ENCODE data around the gene GPR32.
"Not testable (repeated sequence)": the region's sequence is repeated elsewhere in the genome, so short reads cannot be mapped to it uniquely, and the experiment has no call there.

Gene GPR32

DNA sequence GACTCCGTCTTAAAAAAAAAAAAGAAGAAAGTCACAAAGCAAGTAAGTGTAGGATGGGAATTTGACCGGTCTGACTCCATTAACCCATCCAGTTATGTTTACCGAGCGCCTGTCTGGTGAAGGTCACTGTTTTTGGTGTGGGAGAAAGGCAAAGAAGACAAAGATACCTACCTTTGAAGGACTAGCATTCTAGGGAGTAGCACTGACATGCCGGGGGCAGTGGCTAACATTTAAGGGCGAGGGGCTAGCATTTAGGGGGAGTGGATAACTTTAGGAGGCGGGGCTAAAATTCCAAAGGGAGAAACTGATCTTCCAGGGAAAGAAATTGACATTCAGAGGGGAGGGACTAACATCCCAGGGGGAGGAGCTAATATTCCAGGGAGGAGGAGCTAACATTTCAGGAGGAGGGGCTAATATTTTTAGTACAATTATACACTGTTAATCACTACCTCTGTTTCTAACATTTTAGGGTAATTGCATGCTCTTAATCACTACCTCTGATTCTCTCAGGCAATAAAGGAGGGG lies 8.7 kb downstream of the GPR32 start:
- no peak overlapping the region for H3K4me3 ChIP-seq (ENCODE audit: low read depth, low read length)
- TF ChIP-seq, protein P1, sequence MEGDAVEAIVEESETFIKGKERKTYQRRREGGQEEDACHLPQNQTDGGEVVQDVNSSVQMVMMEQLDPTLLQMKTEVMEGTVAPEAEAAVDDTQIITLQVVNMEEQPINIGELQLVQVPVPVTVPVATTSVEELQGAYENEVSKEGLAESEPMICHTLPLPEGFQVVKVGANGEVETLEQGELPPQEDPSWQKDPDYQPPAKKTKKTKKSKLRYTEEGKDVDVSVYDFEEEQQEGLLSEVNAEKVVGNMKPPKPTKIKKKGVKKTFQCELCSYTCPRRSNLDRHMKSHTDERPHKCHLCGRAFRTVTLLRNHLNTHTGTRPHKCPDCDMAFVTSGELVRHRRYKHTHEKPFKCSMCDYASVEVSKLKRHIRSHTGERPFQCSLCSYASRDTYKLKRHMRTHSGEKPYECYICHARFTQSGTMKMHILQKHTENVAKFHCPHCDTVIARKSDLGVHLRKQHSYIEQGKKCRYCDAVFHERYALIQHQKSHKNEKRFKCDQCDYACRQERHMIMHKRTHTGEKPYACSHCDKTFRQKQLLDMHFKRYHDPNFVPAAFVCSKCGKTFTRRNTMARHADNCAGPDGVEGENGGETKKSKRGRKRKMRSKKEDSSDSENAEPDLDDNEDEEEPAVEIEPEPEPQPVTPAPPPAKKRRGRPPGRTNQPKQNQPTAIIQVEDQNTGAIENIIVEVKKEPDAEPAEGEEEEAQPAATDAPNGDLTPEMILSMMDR (IDR thresholded peaks at IDR 0.05; ENCODE audit: low read depth, low read length) = no peak
- TF ChIP-seq MYC (IDR thresholded peaks at IDR 0.05; ENCODE audit: low read depth, low read length) (no peak), POLR2A (IDR thresholded peaks at IDR 0.05; ENCODE audit: extremely low read depth, insufficient read length) (no peak)
- TF ChIP-seq, protein P2, sequence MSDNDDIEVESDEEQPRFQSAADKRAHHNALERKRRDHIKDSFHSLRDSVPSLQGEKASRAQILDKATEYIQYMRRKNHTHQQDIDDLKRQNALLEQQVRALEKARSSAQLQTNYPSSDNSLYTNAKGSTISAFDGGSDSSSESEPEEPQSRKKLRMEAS (IDR thresholded peaks at IDR 0.05; ENCODE audit: low read depth, low read length) = no peak
- DNase-seq (ENCODE audit: low read depth) = no peak

DNA sequence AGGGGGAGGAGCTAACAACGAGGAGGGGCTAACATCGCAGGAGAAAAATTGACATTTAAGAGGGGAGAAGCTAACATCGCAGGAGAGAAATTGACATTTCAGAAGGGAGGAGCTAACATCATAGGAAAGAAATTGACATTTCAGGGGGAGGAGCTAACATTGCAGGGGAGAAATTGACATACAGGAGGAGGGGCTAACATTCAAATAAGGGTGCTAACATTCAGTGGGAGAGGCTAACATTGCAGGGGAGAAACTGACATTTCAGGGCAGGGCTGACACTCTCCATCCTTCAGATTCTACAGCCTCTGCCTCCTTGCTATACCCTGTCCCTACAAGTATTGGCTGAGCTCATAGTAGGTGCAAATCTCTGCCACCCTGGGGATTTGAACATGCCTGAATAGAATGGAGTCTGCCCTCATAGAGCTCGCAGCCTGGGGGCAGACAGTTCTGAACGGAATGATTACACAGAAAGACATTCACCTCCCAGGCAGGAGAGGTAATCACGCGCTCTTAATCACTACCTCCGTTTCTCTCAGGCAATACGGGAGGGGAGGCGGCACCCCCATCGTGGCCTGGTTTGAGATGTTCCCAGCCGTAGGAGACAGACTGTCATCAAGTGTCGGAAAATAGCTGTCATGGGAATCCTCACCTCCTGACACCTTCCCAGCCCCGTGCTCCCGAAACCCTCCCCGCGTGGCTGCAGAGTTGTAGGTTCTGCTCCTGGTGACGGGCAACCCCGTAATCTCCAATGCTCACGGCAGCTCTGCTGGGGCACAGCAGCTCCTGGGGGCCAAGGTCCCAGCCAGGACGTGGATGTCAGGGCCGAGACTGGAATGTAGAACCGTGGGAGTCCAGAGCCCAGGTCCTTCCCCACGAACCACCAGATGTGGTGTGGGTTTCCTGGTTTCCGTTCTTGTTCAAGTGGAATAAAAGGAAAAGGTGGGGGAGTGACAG lies 9.5 kb downstream of the GPR32 start:
- TF ChIP-seq MYC (IDR thresholded peaks at IDR 0.05; ENCODE audit: low read depth, low read length) = no peak
- TF ChIP-seq, protein P2 (IDR thresholded peaks at IDR 0.05; ENCODE audit: low read depth, low read length) = no peak
- TF ChIP-seq, protein P1 (IDR thresholded peaks at IDR 0.05; ENCODE audit: low read depth, low read length) = no peak
- TF ChIP-seq POLR2A (IDR thresholded peaks at IDR 0.05; ENCODE audit: extremely low read depth, insufficient read length) = no peak
- DNase-seq (ENCODE audit: low read depth) = no peak
- no peak overlapping the region for H3K4me3 ChIP-seq (ENCODE audit: low read depth, low read length)

DNA sequence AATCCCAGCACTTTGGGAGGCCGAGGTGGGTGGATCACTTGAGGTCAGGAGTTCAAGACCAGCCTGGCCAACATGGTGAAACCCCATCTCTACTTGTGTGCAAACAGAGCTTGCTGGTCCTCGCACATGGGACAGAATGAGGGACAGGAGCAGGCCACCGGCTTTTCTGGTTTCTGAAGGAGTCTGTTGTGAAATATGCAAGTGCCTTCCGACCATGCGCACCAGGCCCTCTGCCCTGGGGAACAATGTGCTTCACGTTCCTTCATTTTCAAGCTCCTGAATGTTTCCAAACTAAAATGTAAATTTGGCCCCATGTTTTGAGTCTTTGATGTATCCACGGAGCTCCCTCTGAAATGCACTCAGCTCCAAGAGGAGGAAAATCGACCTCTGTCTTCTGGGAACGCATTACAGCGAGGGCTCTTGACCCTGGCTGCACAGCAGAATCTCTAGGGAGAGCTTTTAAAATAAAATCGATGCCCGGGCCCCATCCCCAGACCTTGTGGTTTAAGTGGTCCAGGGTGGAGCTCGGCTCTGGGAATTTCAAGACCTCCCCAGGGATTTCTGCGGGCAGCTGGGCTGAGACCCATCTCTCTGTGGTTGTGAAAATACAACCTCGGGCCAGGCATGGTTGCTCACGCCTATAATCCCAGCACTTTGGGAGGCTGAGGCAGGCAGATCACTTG lies 10.6 kb downstream of the GPR32 start:
- DNase-seq (ENCODE audit: low read depth) = peak; percentile 78
- TF ChIP-seq, protein P2 (IDR thresholded peaks at IDR 0.05; ENCODE audit: low read depth, low read length) = 0 out of 2 replicates have a peak, but pooled peaks have one; percentile 16
- TF ChIP-seq, protein P1 (IDR thresholded peaks at IDR 0.05; ENCODE audit: low read depth, low read length) = no peak
- TF ChIP-seq MYC (IDR thresholded peaks at IDR 0.05; ENCODE audit: low read depth, low read length) (peak; percentile 33; the same call in 1 of the 2 replicates), POLR2A (IDR thresholded peaks at IDR 0.05; ENCODE audit: extremely low read depth, insufficient read length) (no peak)
- no peak overlapping the region for H3K4me3 ChIP-seq (ENCODE audit: low read depth, low read length)

DNA sequence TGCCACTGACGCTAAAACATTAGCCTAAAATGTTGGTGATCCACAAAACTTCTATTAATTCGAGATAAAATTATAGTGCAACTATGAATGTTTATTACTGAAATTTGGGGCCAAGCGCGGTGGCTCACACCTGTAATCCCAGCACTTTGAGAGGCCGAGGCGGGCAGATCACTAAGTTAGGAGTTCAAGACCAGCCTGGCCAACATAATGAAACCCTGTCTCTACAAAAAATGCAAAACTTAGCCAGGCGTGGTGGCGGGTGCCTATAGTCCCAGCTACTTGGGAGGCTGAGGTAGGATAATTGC lies 13.5 kb downstream of the GPR32 start:
- not testable (repeated sequence) for H3K4me3 ChIP-seq (ENCODE audit: low read depth, low read length); DNase-seq (ENCODE audit: low read depth)

DNA sequence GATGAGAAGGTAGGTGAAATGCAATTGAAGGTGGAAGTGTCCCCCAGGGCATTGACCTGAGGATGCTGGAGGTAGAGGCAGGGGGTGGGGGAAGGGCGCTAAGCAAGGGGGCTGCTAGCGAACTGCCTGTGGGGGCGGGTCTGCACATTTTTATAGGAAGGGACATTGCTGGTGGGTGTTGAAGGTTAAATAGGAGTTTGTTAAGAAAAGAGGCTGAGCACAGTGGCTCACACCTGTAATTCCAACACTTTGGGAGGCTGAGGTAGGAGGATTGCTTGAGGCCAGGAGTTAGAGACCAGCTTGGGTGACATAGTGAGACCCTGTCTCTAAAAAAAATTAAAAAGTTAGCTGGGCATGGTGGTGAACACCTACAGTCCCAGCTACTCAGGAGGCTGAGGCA lies 14.4 kb downstream of the GPR32 start:
- TF ChIP-seq, protein P1 (IDR thresholded peaks at IDR 0.05; ENCODE audit: low read depth, low read length) = no peak
- TF ChIP-seq POLR2A (IDR thresholded peaks at IDR 0.05; ENCODE audit: extremely low read depth, insufficient read length) = no peak
- TF ChIP-seq, protein P2 (IDR thresholded peaks at IDR 0.05; ENCODE audit: low read depth, low read length) = no peak
- no peak for TF ChIP-seq MYC (IDR thresholded peaks at IDR 0.05; ENCODE audit: low read depth, low read length)
- no peak overlapping the region for H3K4me3 ChIP-seq (ENCODE audit: low read depth, low read length)
- DNase-seq (ENCODE audit: low read depth) = no peak

DNA sequence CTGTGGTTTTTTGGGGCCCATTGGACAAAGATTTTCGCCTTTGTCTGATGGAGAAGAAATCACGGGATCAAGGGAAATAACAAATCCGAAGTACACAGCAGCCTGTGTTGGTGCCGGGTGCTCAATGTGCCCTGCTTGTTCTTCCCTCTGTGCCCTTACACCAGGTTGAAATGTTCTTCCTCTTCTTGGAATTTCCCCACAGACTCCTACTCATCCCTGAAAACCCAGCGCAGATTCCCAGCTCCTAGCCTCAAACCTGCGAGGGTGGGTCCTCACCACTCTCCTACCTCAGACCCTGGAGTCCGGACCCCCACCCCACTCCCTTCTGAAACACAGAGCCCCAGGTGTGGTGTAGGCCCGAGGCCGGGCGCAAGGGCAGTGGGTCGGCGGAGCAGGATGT lies 15.1 kb downstream of the GPR32 start:
- TF ChIP-seq MYC (IDR thresholded peaks at IDR 0.05; ENCODE audit: low read depth, low read length) = no peak
- TF ChIP-seq, protein P1 (IDR thresholded peaks at IDR 0.05; ENCODE audit: low read depth, low read length) = no peak
- no peak overlapping the region for H3K4me3 ChIP-seq (ENCODE audit: low read depth, low read length)
- DNase-seq (ENCODE audit: low read depth) = no peak

Data from NB4 (cell line).